Lower leg skin (tissue), 3 donors: ENCODE data around the gene PCGF1.

Experiments
- CTCF ChIP-seq, 3 donors: fragments of 450-650 bp; IDR thresholded peaks; one replicate each; pipeline ENCODE4 v1.5.1; 2016; ENCODE audit warnings: antibody characterized with exemption in 3 of 3, mild to moderate bottlenecking in 3 of 3, moderate library complexity in 2 of 3
- POLR2A ChIP-seq, 2 donors: fragments of 450-650 bp; IDR thresholded peaks; one replicate each; pipeline ENCODE4 v1.6.1; 2016 to 2017; ENCODE audit warnings: antibody characterized with exemption in 2 of 2, mild to moderate bottlenecking in 1 of 2, moderate library complexity in 1 of 2

- TF ChIP-seq POLR2A (IDR thresholded peaks at IDR 0.05) (no peak), CTCF (IDR thresholded peaks at IDR 0.05) (no peak)
Measured at GRCh38 chr2:74533464-74533863, 26.0 kb upstream of the PCGF1 start.
